ENCODE results near the gene ATG9A.

ATG9A gene

DNA sequence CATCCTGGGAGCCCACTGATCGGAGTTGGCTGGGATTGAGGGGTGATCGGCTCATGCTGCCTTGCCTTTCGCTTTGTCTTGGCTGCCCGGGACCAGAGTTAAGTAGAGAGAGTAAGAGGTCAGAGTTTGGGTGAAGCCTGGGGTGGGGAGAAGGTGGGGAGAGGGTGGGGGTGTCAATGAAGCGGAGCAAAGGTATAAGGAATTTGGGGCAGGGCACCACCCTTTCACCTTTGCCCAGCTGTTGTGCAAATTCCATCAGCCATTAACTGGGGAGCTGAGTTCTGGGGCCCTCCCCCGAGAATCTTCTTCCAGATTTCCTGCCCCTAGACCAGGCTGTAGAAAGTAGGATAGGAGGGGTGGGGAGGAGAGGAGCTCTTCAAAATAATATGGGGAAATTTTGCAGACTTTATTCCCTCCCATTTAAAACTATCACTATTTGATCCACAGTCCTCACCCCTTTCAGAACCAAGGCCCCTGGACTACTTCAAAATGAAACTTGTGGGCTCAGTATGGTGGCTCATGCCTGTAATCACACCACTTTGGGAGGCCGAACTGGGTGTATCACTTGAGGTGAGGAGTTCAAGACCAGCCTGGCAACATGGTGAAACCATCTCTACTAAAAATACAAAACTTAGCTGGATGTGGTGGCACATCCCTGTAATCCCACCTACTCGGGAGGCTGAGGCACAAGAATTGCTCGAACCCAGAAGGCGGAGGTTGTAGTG lies 59.3 kb downstream of the ATG9A start, which contains the start of gene SLC23A3:
Gene SLC23A3, minus strand, starts transcription at position 100 of the 725 bp plus-strand sequence. Its CDS starts 45 bp downstream, at position 55.
- ATAC-seq = no peak
- no peak for TF ChIP-seq GLIS3 (CRISPR knock-in tag; IDR thresholded peaks at IDR 0.05)
